RWPE1 (cell line): ENCODE data around the gene RAD9A.

Source experiments
- CTCF ChIA-PET: fragments of 350-600 bp; sonication (Branson Sonifier 250); formaldehyde crosslinking; extraction: SDS; loops from one replicate; lab custom pipeline; 2021; lab: Yijun Ruan, JAX
- POLR2A ChIA-PET: fragments of 400-600 bp; formaldehyde crosslinking; extraction: SDS; loops from one replicate; lab custom pipeline; 2020; ENCODE audit warnings: antibody characterized with exemption; ENCODE audit not compliant: low non-redundant PET; lab: Yijun Ruan, JAX
- DNase-seq: peaks from one replicate; pipeline ENCODE4 v3.0.0; 2012; ENCODE audit warnings: low spot score
- H3K27ac ChIP-seq: fragments of 450-650 bp; 2 replicates; pipeline ENCODE4 v1.5.1; 2017
- TF ChIP-seq, protein P1 (sequence below): fragments of 450-650 bp; conservative IDR thresholded peaks from 2 replicates; pipeline ENCODE4 v1.5.1; 2017; ENCODE audit warnings: low read depth, mild to moderate bottlenecking

RAD9A gene

DNA sequence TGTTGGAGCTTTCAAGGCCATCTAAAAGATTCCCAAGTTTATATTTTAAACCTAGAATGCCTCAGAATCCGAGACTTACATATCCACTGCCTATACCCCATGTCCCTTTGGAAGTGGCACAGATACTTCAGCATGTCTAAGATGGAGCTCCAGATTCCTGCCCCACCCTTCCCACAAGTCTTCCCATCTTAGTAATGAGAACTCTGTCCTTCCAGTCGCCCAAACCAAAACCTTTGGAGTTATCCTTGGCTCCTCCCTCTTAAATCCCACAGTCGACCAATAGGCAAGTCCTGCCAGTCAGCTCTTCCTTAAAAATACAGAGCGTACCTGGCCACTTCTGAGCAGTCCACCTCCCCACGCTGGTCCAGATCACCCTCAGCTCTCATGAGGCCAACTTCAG is 42.8 kb upstream of the RAD9A start:
- H3K27ac ChIP-seq = peak overlapping the region; percentile 74
- TF ChIP-seq, protein P1, sequence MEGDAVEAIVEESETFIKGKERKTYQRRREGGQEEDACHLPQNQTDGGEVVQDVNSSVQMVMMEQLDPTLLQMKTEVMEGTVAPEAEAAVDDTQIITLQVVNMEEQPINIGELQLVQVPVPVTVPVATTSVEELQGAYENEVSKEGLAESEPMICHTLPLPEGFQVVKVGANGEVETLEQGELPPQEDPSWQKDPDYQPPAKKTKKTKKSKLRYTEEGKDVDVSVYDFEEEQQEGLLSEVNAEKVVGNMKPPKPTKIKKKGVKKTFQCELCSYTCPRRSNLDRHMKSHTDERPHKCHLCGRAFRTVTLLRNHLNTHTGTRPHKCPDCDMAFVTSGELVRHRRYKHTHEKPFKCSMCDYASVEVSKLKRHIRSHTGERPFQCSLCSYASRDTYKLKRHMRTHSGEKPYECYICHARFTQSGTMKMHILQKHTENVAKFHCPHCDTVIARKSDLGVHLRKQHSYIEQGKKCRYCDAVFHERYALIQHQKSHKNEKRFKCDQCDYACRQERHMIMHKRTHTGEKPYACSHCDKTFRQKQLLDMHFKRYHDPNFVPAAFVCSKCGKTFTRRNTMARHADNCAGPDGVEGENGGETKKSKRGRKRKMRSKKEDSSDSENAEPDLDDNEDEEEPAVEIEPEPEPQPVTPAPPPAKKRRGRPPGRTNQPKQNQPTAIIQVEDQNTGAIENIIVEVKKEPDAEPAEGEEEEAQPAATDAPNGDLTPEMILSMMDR = no peak
- DNase-seq = no peak
- ChIA-PET CTCF (interaction anchor here (0.6 to 5.9 kb wide), 2 partner anchors 18 to 31 kb away, joined by 3 to 113 read pairs; no protein-coding TSS in a partner anchor), POLR2A (interaction anchor here (0.5 kb wide), 1 partner anchor 137 kb away, joined by 7 read pairs; no protein-coding TSS in a partner anchor)

DNA sequence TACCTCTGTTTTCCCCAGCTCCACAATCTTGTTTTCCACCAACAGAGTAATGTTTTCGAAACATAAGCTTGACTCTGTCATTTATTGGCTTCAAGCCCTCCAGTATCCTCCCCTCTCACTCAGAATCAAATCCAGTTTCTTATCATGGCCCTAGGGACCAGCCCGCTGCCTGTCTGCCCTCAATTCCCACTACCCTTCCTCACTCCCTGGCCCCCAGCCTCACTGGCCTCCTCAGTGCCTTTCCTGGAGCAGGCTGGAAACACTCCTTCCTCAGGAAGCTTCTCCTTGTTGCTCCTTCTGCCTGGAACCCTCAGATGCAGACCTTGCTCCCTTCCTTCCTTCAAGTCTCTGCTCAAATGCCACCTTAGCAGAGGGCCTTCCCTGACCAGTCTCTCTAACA is 42.3 kb upstream of the RAD9A start:
- DNase-seq = no peak
- CTCF ChIA-PET = interaction anchor here (0.6 to 5.9 kb wide), 3 partner anchors 18 to 292 kb away, joined by 3 to 113 read pairs (median 3); no protein-coding TSS in a partner anchor
- POLR2A ChIA-PET = no interaction called here
- peak overlapping the region; percentile 55 for H3K27ac ChIP-seq
- TF ChIP-seq, protein P1 = no peak

DNA sequence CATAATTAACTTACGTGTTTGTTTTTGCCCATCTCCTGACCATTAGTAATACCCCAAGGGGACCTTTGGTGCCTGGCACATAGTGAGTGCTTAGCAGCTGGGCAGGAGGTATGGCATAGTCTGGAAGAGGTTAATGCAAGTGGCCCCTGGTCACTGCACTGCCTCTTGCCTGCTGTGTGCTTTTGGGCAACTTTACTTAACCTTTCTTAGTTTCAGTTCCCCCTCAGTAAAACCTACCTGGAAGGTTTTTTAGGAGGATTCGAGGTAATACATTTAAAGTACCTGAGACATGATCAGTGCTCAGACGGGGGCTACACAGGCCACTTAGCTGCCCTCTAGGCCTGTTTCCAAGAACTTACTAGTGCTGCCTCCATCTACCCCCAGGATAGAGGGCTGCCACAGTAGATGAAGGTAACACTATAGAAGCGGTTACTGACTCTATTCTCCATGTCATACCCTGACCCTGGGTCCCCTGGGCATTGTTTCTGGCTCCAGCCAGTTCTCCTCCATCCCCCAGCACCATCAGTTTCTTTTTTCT is 41.8 kb upstream of the RAD9A start:
- no peak for DNase-seq
- H3K27ac ChIP-seq = peak overlapping the region; percentile 55
- ChIA-PET CTCF (interaction anchor here (0.7 to 5.9 kb wide), 2 partner anchors 30 to 292 kb away, joined by 3 to 113 read pairs; no protein-coding TSS in a partner anchor), POLR2A (no interaction called here)
- TF ChIP-seq, protein P1 = no peak

DNA sequence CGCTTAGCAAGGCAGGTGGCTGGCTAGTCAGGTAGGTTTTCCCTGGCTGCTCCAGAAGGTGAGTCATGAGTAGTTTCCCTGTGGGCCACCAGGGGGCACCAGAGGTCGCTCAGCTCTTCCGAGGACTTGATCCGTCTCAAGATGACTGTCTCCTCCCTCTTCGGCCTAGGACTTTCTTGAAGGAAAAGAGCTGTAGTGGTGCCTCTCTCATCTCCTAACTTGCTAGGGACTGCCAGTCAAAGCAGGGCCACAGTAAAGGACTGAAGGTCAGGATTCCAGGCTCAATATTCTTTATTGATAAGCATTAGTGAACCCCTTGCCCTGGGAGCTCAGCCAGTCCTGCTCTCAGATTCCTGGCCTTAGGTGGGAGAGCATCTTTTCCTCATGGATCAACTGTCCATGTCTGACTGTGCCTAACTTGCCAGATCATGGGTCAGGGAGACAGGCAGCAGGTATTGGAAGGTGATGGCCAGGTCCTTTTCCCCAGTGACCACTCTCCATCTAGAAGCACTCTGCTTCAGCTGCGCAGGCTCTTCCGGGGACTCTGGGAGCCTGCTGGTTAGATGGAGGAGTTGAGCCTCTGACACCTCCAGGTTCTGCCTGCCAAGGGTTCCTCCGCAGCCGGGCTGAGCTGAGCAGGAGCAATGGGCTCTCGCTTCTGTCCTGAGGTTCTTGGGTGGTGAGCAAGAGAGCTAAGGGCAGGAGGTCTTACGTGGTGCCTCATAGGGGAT is 40.3 kb upstream of the RAD9A start:
- TF ChIP-seq, protein P1 = peak; percentile 92
- ChIA-PET CTCF (interaction anchor here (0.6 to 5.9 kb wide), 22 partner anchors 9 to 470 kb away, joined by 3 to 113 read pairs (median 4); partner anchors contain the start of genes CLCF1 and PPP1CA), POLR2A (interaction anchor here (0.8 to 2.2 kb wide), 2 partner anchors 28 to 30 kb away, joined by 3 to 7 read pairs; no protein-coding TSS in a partner anchor)
- peak overlapping the region; percentile 97 for H3K27ac ChIP-seq
- peak; percentile 84 for DNase-seq

DNA sequence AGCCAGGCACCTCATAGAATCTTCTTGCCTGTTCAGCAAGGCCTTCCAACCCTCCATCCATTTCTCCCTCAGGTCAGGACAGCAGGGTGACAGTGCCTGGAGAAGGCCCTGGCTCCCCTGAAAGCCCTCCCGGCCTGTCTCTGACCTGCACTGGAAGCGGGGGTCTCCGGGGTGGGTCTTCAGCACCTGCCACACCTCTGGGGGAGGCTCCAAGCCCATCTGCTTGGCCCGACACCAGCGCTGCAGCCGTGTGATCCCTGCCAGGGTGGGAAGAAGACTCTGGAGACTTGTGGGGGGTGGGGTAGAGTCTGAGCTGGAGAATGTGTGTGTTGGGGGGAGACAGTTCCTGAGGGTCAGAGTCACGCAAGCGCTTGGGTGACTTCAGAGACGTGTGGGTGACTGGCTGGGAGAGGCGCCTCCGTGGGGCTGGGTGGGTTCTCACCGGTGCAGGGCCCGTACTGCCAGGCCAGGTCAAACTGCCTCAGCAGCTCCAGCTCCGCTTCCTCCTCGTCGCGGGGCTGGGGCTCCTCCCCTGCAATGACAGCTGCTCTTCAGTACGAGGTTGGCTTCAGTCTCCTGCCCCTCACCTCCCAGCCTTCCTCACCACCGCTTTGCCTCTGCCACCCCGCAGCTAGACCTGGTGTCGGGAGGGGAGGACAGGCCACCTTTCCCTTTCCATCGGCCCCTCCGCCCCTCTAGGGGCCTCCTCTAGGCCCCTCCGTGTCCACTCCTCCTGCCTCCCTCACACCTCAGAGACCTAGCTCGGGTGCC is 39.1 kb upstream of the RAD9A start:
- DNase-seq = no peak
- TF ChIP-seq, protein P1 = no peak
- H3K27ac ChIP-seq = peak overlapping the region; percentile 97
- POLR2A ChIA-PET = interaction anchor here (0.6 to 2.7 kb wide), 4 partner anchors 21 to 116 kb away, joined by 3 to 11 read pairs (median 6); partner anchors contain the start of gene CLCF1
- CTCF ChIA-PET = interaction anchor here (1.7 to 5.9 kb wide), 2 partner anchors 18 to 28 kb away, joined by 9 to 113 read pairs; no protein-coding TSS in a partner anchor
